HEK293 (cell line): ENCODE measurements around the gene XRCC2.
A peak's percentile ranks its signal among the peaks of the same experiment; 100 is the strongest.

Source experiments
- HIC1 ChIP-seq: fragments of 450-650 bp; formaldehyde crosslinking; IDR thresholded peaks from 2 replicates; pipeline ENCODE4 v1.5.1; 2016; ENCODE audit warnings: missing biosample characterization, missing genetic modification characterization
- KLF7 ChIP-seq: fragments of 450-650 bp; formaldehyde crosslinking; IDR thresholded peaks from 2 replicates; pipeline ENCODE4 v1.5.1; 2016; ENCODE audit warnings: missing biosample characterization, missing genetic modification characterization, borderline replicate concordance
- ZNF140 ChIP-seq: fragments of 450-650 bp; formaldehyde crosslinking; IDR thresholded peaks from 2 replicates; pipeline ENCODE4 v1.5.1; 2016; ENCODE audit warnings: missing biosample characterization, missing genetic modification characterization
- ZNF558 ChIP-seq: fragments of 450-650 bp; formaldehyde crosslinking; IDR thresholded peaks from 2 replicates; pipeline ENCODE4 v1.5.1; 2016; ENCODE audit warnings: missing biosample characterization, missing genetic modification characterization
- ZNF670 ChIP-seq: fragments of 450-650 bp; formaldehyde crosslinking; IDR thresholded peaks from 2 replicates; pipeline ENCODE4 v1.5.1; 2016; ENCODE audit warnings: missing biosample characterization, missing genetic modification characterization, low read depth
- TF ChIP-seq, protein P1 (sequence below): fragments of 450-650 bp; formaldehyde crosslinking; IDR thresholded peaks from 2 replicates; pipeline ENCODE4 v1.5.1; 2016; ENCODE audit warnings: missing biosample characterization, missing genetic modification characterization
- TF ChIP-seq, protein P2 (sequence below): fragments of 450-650 bp; formaldehyde crosslinking; IDR thresholded peaks from 2 replicates; pipeline ENCODE4 v1.5.1; 2016; ENCODE audit warnings: missing biosample characterization, missing genetic modification characterization

DNA sequence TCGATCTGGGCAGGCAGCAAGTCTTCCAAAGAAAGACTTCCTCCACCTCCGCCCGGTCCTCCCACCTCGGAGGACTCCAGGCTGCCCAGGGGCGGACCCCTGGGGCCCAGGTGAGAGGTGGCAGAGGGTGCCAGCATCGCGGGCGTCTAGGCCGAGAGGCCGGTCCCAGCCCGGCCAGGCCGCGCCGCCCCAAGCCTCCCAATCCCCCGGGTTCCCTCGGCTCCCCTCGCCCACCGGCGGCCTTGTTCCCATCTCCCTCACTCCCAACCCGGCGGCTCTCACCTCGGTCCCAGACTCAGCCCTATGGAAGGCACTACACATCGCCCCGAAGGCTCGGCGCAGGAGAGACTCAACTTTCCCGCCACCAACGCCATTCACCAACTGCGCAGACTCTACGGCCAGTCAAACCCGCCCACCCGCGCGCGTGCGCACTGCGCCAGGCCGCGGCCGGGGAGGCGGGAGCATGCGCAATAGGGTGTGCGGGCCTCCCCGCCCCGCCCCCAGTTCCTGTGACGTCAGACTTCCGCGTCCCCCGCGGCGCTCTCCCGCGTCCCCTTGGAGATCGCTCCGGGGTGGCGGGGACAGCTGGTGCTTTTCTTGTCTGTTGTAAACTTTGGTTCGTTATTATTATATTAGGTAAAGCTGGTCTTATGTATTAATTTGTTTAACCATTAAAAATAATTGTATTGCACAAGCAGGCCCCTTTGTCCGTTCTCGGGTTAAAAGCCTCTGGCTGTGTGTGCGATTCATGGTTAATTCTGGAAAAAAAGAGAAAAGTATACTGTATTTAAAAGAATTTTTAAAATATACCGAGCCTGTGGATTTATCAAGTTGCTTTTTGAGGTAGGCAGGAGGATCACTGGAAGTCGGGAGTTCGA is at the start of gene XRCC2:
- TF ChIP-seq KLF7 (tag by site-specific recombination) (0 out of 2 replicates have a peak, but pooled peaks have one; percentile 54), ZNF558 (no peak), ZNF140 (tag by site-specific recombination) (no peak), ZNF670 (no peak), HIC1 (tag by site-specific recombination) (peak; percentile 50; the same call in 1 of the 2 replicates)
- TF ChIP-seq, protein P1, sequence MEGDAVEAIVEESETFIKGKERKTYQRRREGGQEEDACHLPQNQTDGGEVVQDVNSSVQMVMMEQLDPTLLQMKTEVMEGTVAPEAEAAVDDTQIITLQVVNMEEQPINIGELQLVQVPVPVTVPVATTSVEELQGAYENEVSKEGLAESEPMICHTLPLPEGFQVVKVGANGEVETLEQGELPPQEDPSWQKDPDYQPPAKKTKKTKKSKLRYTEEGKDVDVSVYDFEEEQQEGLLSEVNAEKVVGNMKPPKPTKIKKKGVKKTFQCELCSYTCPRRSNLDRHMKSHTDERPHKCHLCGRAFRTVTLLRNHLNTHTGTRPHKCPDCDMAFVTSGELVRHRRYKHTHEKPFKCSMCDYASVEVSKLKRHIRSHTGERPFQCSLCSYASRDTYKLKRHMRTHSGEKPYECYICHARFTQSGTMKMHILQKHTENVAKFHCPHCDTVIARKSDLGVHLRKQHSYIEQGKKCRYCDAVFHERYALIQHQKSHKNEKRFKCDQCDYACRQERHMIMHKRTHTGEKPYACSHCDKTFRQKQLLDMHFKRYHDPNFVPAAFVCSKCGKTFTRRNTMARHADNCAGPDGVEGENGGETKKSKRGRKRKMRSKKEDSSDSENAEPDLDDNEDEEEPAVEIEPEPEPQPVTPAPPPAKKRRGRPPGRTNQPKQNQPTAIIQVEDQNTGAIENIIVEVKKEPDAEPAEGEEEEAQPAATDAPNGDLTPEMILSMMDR (tag by site-specific recombination), result no peak
- TF ChIP-seq, protein P2, sequence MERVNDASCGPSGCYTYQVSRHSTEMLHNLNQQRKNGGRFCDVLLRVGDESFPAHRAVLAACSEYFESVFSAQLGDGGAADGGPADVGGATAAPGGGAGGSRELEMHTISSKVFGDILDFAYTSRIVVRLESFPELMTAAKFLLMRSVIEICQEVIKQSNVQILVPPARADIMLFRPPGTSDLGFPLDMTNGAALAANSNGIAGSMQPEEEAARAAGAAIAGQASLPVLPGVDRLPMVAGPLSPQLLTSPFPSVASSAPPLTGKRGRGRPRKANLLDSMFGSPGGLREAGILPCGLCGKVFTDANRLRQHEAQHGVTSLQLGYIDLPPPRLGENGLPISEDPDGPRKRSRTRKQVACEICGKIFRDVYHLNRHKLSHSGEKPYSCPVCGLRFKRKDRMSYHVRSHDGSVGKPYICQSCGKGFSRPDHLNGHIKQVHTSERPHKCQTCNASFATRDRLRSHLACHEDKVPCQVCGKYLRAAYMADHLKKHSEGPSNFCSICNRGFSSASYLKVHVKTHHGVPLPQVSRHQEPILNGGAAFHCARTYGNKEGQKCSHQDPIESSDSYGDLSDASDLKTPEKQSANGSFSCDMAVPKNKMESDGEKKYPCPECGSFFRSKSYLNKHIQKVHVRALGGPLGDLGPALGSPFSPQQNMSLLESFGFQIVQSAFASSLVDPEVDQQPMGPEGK (tag by site-specific recombination), result peak; percentile 84
